Measurements from ENCODE around the gene EIF1AD.

GRCh38 chr11:66036334-66036710 is 34.4 kb upstream of the EIF1AD start:
- TF ChIP-seq POLR2A (IDR thresholded peaks at IDR 0.05; ENCODE audit: low read depth) (no peak), CTCF (IDR thresholded peaks at IDR 0.05) (no peak), POLR2AphosphoS5 (IDR thresholded peaks at IDR 0.05) (no peak), EP300 (IDR thresholded peaks at IDR 0.05) (no peak)
